ENCODE measurements around the gene TEX53.

TEX53 gene

GRCh38 chr9:114669961-114670360 is 12.4 kb upstream of the TEX53 start:
- no peak overlapping the region for H3K4me3 Mint-ChIP-seq
- H3K4me1 Mint-ChIP-seq (ENCODE audit: low read depth): peaks cover 18% of the 10 kb centered on the region
- H3K9me3 Mint-ChIP-seq: no peaks in the 10 kb centered on the region
- H3K36me3 Mint-ChIP-seq (ENCODE audit: low read depth): no peaks in the 10 kb centered on the region
- no peak for DNase-seq
- peaks cover 5% of the 10 kb centered on the region for H3K27me3 Mint-ChIP-seq
- no peak overlapping the region for H3K27ac Mint-ChIP-seq

- H3K9me3 Mint-ChIP-seq: no peaks in the 10 kb centered on the region
- peaks cover 5% of the 10 kb centered on the region for H3K27me3 Mint-ChIP-seq
- peaks cover 10% of the 10 kb centered on the region for H3K4me1 Mint-ChIP-seq (ENCODE audit: low read depth)
- no peaks in the 10 kb centered on the region for H3K36me3 Mint-ChIP-seq (ENCODE audit: low read depth)
- no peak overlapping the region for H3K4me3 Mint-ChIP-seq
- H3K27ac Mint-ChIP-seq: no peak overlapping the region
- DNase-seq: no peak
Measured at GRCh38 chr9:114668146-114668545, 10.5 kb upstream of the TEX53 start.

DNA sequence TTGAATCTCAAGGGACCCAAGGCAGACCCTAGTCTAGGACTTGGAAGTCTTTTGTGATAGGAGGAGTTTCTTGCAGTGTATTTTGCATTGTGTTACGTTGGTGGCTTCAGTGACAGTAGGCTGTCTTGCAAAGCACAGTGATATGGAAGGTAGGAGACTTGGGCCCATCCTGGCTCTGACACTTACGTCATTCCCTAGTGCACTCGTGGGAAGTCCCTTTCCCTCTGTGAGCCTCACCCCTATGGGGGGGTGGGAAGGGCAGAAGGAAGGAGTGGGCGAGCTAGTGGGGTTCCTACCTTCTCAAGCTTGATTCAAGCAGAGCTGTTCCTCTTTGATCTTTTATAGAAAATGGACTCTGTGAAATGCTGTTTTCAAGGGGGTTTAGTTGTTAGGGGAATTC is 9.2 kb upstream of the TEX53 start:
- DNase-seq: no peak
- Mint-ChIP-seq H3K27me3 (peaks cover 9% of the 10 kb centered on the region), H3K9me3 (no peaks in the 10 kb centered on the region), H3K4me3 (no peak overlapping the region), H3K27ac (no peak overlapping the region), H3K4me1 (ENCODE audit: low read depth) (peaks cover 12% of the 10 kb centered on the region), H3K36me3 (ENCODE audit: low read depth) (no peaks in the 10 kb centered on the region)

- no peaks in the 10 kb centered on the region for H3K9me3 Mint-ChIP-seq
- no peak for DNase-seq
- peaks cover 12% of the 10 kb centered on the region for H3K4me1 Mint-ChIP-seq (ENCODE audit: low read depth)
- no peak overlapping the region for H3K27ac Mint-ChIP-seq
- peaks cover 9% of the 10 kb centered on the region for H3K27me3 Mint-ChIP-seq
- H3K4me3 Mint-ChIP-seq: no peak overlapping the region
- no peaks in the 10 kb centered on the region for H3K36me3 Mint-ChIP-seq (ENCODE audit: low read depth)
Measured at GRCh38 chr9:114666401-114666800, 8.8 kb upstream of the TEX53 start.

DNA sequence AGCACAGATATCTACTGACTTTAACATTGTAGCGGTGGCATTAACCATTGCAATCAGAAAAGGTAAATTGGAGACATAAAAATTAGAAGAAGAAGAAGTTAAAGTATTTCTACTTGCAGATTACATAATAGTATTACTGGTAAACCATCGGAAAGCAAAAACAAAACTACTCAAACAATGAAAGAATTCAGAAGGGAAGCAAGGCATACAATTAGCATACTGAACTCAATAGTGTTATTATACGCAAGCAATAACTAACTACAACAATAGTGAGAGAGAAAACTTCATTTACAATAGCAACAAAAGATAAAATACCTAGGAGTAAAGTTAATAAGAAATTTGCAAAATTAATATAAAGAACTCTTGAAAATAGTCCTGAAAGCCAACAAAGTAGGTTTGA is 6.6 kb upstream of the TEX53 start:
- peaks cover 12% of the 10 kb centered on the region for H3K4me1 Mint-ChIP-seq (ENCODE audit: low read depth)
- H3K27ac Mint-ChIP-seq: no peak overlapping the region
- peaks cover 9% of the 10 kb centered on the region for H3K27me3 Mint-ChIP-seq
- no peak for DNase-seq
- H3K9me3 Mint-ChIP-seq: no peaks in the 10 kb centered on the region
- H3K4me3 Mint-ChIP-seq: no peak overlapping the region
- H3K36me3 Mint-ChIP-seq (ENCODE audit: low read depth): no peaks in the 10 kb centered on the region

DNA sequence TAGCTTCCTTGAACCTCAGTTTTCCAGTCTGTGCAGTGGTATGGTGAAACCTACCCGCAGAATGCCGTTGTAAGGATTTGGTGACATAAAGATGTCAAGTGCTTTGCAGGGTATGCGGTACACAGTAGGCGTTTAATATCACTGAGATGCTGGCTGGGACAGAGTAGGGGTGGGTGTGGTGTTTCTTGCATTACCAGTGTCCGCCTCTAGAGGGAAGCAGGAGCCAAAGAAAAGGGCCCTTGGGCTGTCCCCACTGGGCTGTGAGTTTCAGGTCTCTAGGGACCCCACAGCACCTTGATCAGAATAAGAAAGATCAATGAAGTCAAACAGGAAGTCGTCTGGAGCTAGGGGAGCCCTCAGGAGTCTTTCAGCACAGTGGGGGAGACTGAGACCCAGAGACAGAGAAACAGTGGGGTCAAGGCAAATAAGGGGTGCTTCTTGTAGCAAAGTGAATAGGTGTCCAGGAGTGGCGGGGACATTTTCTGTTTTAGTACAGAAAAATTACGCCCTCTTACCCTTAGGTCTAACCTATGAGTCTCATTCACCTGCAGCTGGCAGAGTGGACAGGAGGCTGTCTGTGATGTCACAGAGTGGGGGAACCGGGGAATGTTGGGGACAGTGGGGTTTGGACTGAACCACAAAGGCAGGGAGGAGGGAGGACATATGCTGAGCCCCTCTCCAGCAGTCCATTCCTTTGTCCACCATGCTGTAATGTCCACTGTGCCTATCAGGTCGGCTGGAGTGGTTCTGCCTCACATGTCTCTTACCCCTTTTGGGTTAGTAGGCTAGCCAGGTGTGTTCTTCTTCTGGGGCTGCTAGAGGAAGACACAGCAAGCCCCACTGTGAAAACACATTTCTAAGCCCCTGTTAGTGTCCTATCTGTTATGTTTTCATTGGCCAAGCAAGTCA is 4.7 kb upstream of the TEX53 start:
- DNase-seq: peak; percentile 72
- H3K9me3 Mint-ChIP-seq: no peaks in the 10 kb centered on the region
- H3K27ac Mint-ChIP-seq: no peak overlapping the region
- peaks cover 9% of the 10 kb centered on the region for H3K27me3 Mint-ChIP-seq
- H3K4me1 Mint-ChIP-seq (ENCODE audit: low read depth): peaks cover 12% of the 10 kb centered on the region
- no peaks in the 10 kb centered on the region for H3K36me3 Mint-ChIP-seq (ENCODE audit: low read depth)
- no peak overlapping the region for H3K4me3 Mint-ChIP-seq

- Mint-ChIP-seq H3K4me1 (ENCODE audit: low read depth) (peaks cover 22% of the 10 kb centered on the region), H3K4me3 (no peak overlapping the region), H3K36me3 (ENCODE audit: low read depth) (peaks cover 2% of the 10 kb centered on the region), H3K27me3 (no peaks in the 10 kb centered on the region), H3K9me3 (no peaks in the 10 kb centered on the region), H3K27ac (no peak overlapping the region)
- DNase-seq: peak; percentile 8
Measured at GRCh38 chr9:114656301-114656700, 1.3 kb downstream of the TEX53 start.

DNA sequence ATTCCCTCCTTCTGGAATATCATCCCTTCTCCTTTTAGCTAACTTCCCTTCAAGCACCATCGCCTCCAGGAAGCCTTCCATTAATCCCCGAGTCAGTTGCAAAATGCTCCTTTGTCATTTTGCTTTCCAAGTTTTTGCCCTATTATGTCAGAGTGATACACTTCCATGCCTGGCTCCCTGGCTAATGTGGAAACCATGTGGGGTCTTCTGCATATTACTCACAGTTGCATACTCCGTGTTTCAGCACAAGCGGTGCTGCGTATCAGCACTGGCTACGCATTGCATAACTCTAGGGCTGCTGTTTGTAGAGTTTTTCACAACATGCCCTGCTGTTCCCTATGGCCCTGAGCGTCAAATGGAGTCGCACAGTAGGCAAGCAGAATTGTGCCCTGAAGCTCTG is 1.9 kb downstream of the TEX53 start:
- Mint-ChIP-seq H3K27ac (no peak overlapping the region), H3K36me3 (ENCODE audit: low read depth) (peaks cover 2% of the 10 kb centered on the region), H3K9me3 (no peaks in the 10 kb centered on the region), H3K4me3 (no peak overlapping the region), H3K27me3 (no peaks in the 10 kb centered on the region), H3K4me1 (ENCODE audit: low read depth) (peaks cover 22% of the 10 kb centered on the region)
- DNase-seq: no peak

GRCh38 chr9:114653556-114654159 is 3.9 kb downstream of the TEX53 start:
- H3K27ac Mint-ChIP-seq: peak overlapping the region; percentile 65
- H3K36me3 Mint-ChIP-seq (ENCODE audit: low read depth): peaks cover 18% of the 10 kb centered on the region
- peak; percentile 78 for DNase-seq
- H3K4me3 Mint-ChIP-seq: no peak overlapping the region
- no peaks in the 10 kb centered on the region for H3K9me3 Mint-ChIP-seq
- peaks cover 27% of the 10 kb centered on the region for H3K4me1 Mint-ChIP-seq (ENCODE audit: low read depth)
- H3K27me3 Mint-ChIP-seq: no peaks in the 10 kb centered on the region

GRCh38 chr9:114652776-114653555 is 4.6 kb downstream of the TEX53 start:
- peak overlapping the region; percentile 65 for H3K27ac Mint-ChIP-seq
- DNase-seq: peak; percentile 26
- peaks cover 27% of the 10 kb centered on the region for H3K4me1 Mint-ChIP-seq (ENCODE audit: low read depth)
- no peaks in the 10 kb centered on the region for H3K9me3 Mint-ChIP-seq
- H3K27me3 Mint-ChIP-seq: no peaks in the 10 kb centered on the region
- no peak overlapping the region for H3K4me3 Mint-ChIP-seq
- H3K36me3 Mint-ChIP-seq (ENCODE audit: low read depth): peaks cover 24% of the 10 kb centered on the region

GRCh38 chr9:114643896-114644295 is 13.7 kb downstream of the TEX53 start:
- H3K36me3 Mint-ChIP-seq (ENCODE audit: low read depth): peaks cover 87% of the 10 kb centered on the region

GRCh38 chr9:114643001-114643400 is 14.6 kb downstream of the TEX53 start:
- Mint-ChIP-seq H3K27ac (no peak overlapping the region), H3K4me3 (no peak overlapping the region), H3K27me3 (no peaks in the 10 kb centered on the region), H3K9me3 (no peaks in the 10 kb centered on the region), H3K36me3 (ENCODE audit: low read depth) (peaks cover 87% of the 10 kb centered on the region), H3K4me1 (ENCODE audit: low read depth) (peaks cover 5% of the 10 kb centered on the region)
- peak; percentile 3 for DNase-seq

More at GRCh38 chr9:114643896-114644295, 13.7 kb downstream of the TEX53 start:
- no peak overlapping the region for H3K4me3 Mint-ChIP-seq
- H3K27me3 Mint-ChIP-seq: no peaks in the 10 kb centered on the region
- no peak for DNase-seq
- H3K4me1 Mint-ChIP-seq (ENCODE audit: low read depth): peaks cover 5% of the 10 kb centered on the region
- no peak overlapping the region for H3K27ac Mint-ChIP-seq
- no peaks in the 10 kb centered on the region for H3K9me3 Mint-ChIP-seq

DNA sequence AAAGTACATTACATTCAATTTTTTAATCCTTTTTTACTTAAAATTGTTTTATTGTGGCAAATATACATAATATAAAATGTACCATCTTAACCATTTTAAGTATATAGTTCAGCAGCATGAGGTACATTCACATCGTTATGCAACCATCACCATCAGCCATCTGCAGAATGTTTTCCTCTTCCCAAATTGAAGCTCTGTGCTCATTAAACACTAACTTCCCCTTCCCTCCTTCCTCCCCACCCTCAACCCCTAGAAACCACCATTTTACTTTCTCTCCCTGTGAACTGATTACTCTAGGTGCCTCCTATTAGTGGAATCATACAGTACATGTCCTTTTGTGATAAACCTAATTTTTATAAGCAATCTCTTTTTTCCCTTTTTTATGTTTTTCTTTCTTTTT is 15.6 kb downstream of the TEX53 start:
- H3K27me3 Mint-ChIP-seq: no peaks in the 10 kb centered on the region
- peak overlapping the region; percentile 57 for H3K27ac Mint-ChIP-seq
- no peak for DNase-seq
- H3K9me3 Mint-ChIP-seq: no peaks in the 10 kb centered on the region
- no peak overlapping the region for H3K4me3 Mint-ChIP-seq
- H3K4me1 Mint-ChIP-seq (ENCODE audit: low read depth): peaks cover 5% of the 10 kb centered on the region
- peaks cover 86% of the 10 kb centered on the region for H3K36me3 Mint-ChIP-seq (ENCODE audit: low read depth)

DNA sequence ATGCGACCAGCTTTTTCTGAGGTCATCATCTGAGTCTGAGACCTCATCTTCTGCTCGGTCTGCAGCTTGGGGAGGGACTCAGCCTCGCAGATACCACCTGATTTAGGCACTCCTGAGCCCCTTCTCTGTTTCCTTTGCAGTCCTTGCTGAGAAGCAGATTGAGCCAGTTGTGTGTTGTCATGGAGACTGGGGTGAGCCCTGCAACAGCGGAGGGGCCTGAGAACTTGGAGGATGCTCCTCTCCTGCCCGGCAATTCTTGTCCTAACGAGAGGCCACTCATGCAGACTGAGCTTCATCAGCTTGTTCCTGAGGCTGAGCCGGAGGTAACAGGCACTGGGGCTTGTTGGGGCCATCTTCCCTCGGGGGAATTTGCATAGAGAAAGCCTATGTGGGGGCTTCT is 19.2 kb downstream of the TEX53 start:
- DNase-seq: no peak
- Mint-ChIP-seq H3K27me3 (no peaks in the 10 kb centered on the region), H3K27ac (no peak overlapping the region), H3K4me1 (ENCODE audit: low read depth) (peaks cover 5% of the 10 kb centered on the region), H3K36me3 (ENCODE audit: low read depth) (peaks cover 86% of the 10 kb centered on the region), H3K9me3 (no peaks in the 10 kb centered on the region), H3K4me3 (no peak overlapping the region)
